ENCODE measurements around the gene HEPH. TPM values are rescaled to one million over a fixed set of nuclear protein-coding genes. Genes with fewer than 3 reads are reported as not detected.

HEPH gene
- total RNA-seq, 1 experiment from 2014 or later: 31.7 TPM

- ChIA-PET POLR2A (no interaction called here), CTCF (no interaction called here)
- Mint-ChIP-seq H3K27ac (no peak overlapping the region), H3K4me3 (no peak overlapping the region), H3K4me1 (no peaks in the 10 kb centered on the region), H3K9me3 (peaks cover 25% of the 10 kb centered on the region), H3K36me3 (0 out of 2 replicates have a peak, but pooled peaks cover 3% of the 10 kb centered on the region), H3K27me3 (ENCODE audit: low read depth) (peaks cover 3% of the 10 kb centered on the region; the same call in 1 of the 2 replicates)
- DNase-seq (ENCODE audit: low spot score): no peak
- no peak for ATAC-seq
- TF ChIP-seq AR (CRISPR knock-in tag; IDR thresholded peaks at IDR 0.05): no peak
- TF ChIP-seq ZNF423 (CRISPR knock-in tag; IDR thresholded peaks at IDR 0.05): no peak
- TF ChIP-seq ETV6 (CRISPR knock-in tag; IDR thresholded peaks at IDR 0.05): no peak
- TF ChIP-seq ZNF121 (CRISPR knock-in tag; IDR thresholded peaks at IDR 0.05): no peak
- no peak for TF ChIP-seq MLX (CRISPR knock-in tag; IDR thresholded peaks at IDR 0.05)
- no peak for TF ChIP-seq ZNF425 (CRISPR knock-in tag; conservative IDR thresholded peaks at IDR 0.05)
- TF ChIP-seq ARID4B (CRISPR knock-in tag; IDR thresholded peaks at IDR 0.05; ENCODE audit: borderline replicate concordance): no peak
- no peak for TF ChIP-seq ATF2 (CRISPR knock-in tag; IDR thresholded peaks at IDR 0.05; ENCODE audit: borderline replicate concordance, low read depth)
- TF ChIP-seq FOXK1 (CRISPR knock-in tag; IDR thresholded peaks at IDR 0.05): no peak
- TF ChIP-seq RELA (CRISPR knock-in tag; IDR thresholded peaks at IDR 0.05; ENCODE audit: borderline replicate concordance): no peak
- no peak for TF ChIP-seq PREB (CRISPR knock-in tag; IDR thresholded peaks at IDR 0.05; ENCODE audit: borderline replicate concordance)
- no peak for TF ChIP-seq ZSCAN18 (CRISPR knock-in tag; IDR thresholded peaks at IDR 0.05)
- TF ChIP-seq ATF1 (CRISPR knock-in tag; IDR thresholded peaks at IDR 0.05): no peak
- no peak for TF ChIP-seq CBFB (CRISPR knock-in tag; IDR thresholded peaks at IDR 0.05; ENCODE audit: low read depth)
- no peak for TF ChIP-seq ZNF532 (CRISPR knock-in tag; IDR thresholded peaks at IDR 0.05; ENCODE audit: borderline replicate concordance)
- TF ChIP-seq ZMAT4 (CRISPR knock-in tag; IDR thresholded peaks at IDR 0.05): no peak
- no peak for TF ChIP-seq NR1H2 (CRISPR knock-in tag; IDR thresholded peaks at IDR 0.05)
These were observed 37.4 kb upstream of the HEPH start for GRCh38 chrX:66126662-66127061.

All from WTC11 (cell line).